Measurements from ENCODE around the gene MRPL58. TPM values are rescaled to one million over a fixed set of nuclear protein-coding genes. Genes with fewer than 3 reads are reported as not detected.
"Not testable (repeated sequence)": the region's sequence is repeated elsewhere in the genome, so short reads cannot be mapped to it uniquely, and the experiment has no call there.

Gene MRPL58
- total and polyA plus RNA-seq, 7 donors: 50.4 to 80.6 (median 64.1) TPM

GRCh38 chr17:75034236-75034908, 21.9 kb downstream of the MRPL58 start:
- TF ChIP-seq, protein P1, sequence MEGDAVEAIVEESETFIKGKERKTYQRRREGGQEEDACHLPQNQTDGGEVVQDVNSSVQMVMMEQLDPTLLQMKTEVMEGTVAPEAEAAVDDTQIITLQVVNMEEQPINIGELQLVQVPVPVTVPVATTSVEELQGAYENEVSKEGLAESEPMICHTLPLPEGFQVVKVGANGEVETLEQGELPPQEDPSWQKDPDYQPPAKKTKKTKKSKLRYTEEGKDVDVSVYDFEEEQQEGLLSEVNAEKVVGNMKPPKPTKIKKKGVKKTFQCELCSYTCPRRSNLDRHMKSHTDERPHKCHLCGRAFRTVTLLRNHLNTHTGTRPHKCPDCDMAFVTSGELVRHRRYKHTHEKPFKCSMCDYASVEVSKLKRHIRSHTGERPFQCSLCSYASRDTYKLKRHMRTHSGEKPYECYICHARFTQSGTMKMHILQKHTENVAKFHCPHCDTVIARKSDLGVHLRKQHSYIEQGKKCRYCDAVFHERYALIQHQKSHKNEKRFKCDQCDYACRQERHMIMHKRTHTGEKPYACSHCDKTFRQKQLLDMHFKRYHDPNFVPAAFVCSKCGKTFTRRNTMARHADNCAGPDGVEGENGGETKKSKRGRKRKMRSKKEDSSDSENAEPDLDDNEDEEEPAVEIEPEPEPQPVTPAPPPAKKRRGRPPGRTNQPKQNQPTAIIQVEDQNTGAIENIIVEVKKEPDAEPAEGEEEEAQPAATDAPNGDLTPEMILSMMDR (IDR thresholded peaks at IDR 0.05): no peak
- no peaks in the 10 kb centered on the region for H3K9me3 ChIP-seq
- peaks cover 30% of the 10 kb centered on the region for H3K4me1 ChIP-seq
- peak; percentile 86 to 90 for DNase-seq
- intact Hi-C loops (cut with DNase I): no loop called here
- H3K27ac ChIP-seq: peak overlapping the region; percentile 87
- WGBS, 3 donors: 0 to 1% (median 1%) methylated on average over 43 of the region's 43 CpGs
- ATAC-seq: peak; percentile 82 to 85 (median 83)
- no peaks in the 10 kb centered on the region for H3K27me3 ChIP-seq (ENCODE audit: insufficient read depth in 3 of 3, low read length in 2 of 3)
- peaks cover 0 to 25% of the 10 kb centered on the region in 2 donors for H3K36me3 ChIP-seq (ENCODE audit: insufficient read depth in 1 of 2, low read depth in 1 of 2)
- H3K4me3 ChIP-seq: peak overlapping the region; percentile 78

DNA sequence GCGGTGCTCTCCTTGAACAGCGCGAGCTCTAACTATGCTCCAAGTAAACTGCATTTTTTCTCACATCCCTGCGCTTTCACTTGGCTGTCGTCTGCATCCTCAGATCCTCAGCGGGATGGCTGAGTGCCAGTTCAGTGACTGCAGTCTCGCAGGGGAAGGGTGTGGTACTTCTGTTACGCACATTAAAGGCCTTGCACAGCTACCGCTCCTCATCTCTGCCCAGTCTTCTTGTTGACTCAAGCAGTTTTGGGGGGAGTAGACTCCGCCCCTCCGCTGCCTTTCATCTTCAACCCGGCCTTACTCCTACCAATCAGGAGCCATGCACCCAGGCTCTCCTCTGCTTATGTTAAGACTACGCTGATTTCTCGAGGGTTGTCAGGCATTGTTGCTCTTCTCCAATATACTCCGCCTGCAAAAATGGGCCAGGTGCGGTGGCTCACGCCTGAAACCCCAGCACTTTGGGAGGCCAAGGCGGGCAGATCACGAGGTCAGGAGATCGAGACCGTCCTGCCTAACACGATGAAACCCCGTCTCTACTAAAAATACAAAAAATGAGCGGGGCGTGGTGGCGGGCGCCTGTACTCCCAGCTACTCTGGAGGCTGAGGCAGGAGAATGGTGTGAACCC, 24.3 kb downstream of the MRPL58 start:
- TF ChIP-seq, protein P1 (IDR thresholded peaks at IDR 0.05): no peak
- Histone ChIP-seq H3K4me3 (peak overlapping the region; percentile 40), H3K27me3 (ENCODE audit: insufficient read depth in 3 of 3, low read length in 2 of 3) (no peaks in the 10 kb centered on the region), H3K4me1 (peaks cover 30% of the 10 kb centered on the region), H3K36me3 (ENCODE audit: insufficient read depth in 1 of 2, low read depth in 1 of 2) (peaks cover 5 to 48% of the 10 kb centered on the region in 2 donors), H3K9me3 (no peaks in the 10 kb centered on the region), H3K27ac (peak overlapping the region; percentile 87)
- DNase-seq: peak; percentile 90 to 93
- peak in 1 of 4 donors; percentile 7 for ATAC-seq
- WGBS, 3 donors: 61 to 65% (median 64%) methylated on average over 27 of the region's 27 CpGs
- intact Hi-C loops (cut with DNase I): no loop called here

GRCh38 chr17:75039238-75039637, 26.8 kb downstream of the MRPL58 start:
- Histone ChIP-seq H3K27ac (no peak overlapping the region), H3K36me3 (ENCODE audit: insufficient read depth in 1 of 2, low read depth in 1 of 2) (peaks cover 8 to 56% of the 10 kb centered on the region in 2 donors), H3K9me3 (no peaks in the 10 kb centered on the region), H3K4me3 (no peak overlapping the region), H3K4me1 (peaks cover 16% of the 10 kb centered on the region), H3K27me3 (ENCODE audit: insufficient read depth in 3 of 3, low read length in 2 of 3) (no peaks in the 10 kb centered on the region)
- intact Hi-C loops (cut with DNase I): no loop called here
- 89 to 95% (median 94%) methylated on average over 5 of the region's 5 CpGs for WGBS, 3 donors
- TF ChIP-seq, protein P1 (IDR thresholded peaks at IDR 0.05): no peak
- no peak for DNase-seq
- ATAC-seq: no peak

GRCh38 chr17:75041656-75042280, 29.3 kb downstream of the MRPL58 start:
- Histone ChIP-seq H3K27ac (no peak overlapping the region), H3K27me3 (ENCODE audit: insufficient read depth in 3 of 3, low read length in 2 of 3) (no peaks in the 10 kb centered on the region), H3K4me3 (no peak overlapping the region), H3K9me3 (no peaks in the 10 kb centered on the region), H3K36me3 (ENCODE audit: insufficient read depth in 1 of 2, low read depth in 1 of 2) (peaks cover 8 to 52% of the 10 kb centered on the region in 2 donors), H3K4me1 (peaks cover 8% of the 10 kb centered on the region)
- intact Hi-C loops (cut with DNase I): no loop called here
- TF ChIP-seq, protein P1 (IDR thresholded peaks at IDR 0.05): no peak
- 76 to 85% (median 82%) methylated on average over 12 of the region's 12 CpGs for WGBS, 3 donors
- DNase-seq (no peak), ATAC-seq (no peak)

GRCh38 chr17:75043789-75044188, 31.3 kb downstream of the MRPL58 start:
- intact Hi-C loops (cut with DNase I); H3K27ac ChIP-seq; ATAC-seq; H3K9me3 ChIP-seq; H3K27me3 ChIP-seq (ENCODE audit: insufficient read depth in 3 of 3, low read length in 2 of 3); DNase-seq; H3K4me3 ChIP-seq: not testable (repeated sequence)
- Histone ChIP-seq H3K4me1 (peaks cover 15% of the 10 kb centered on the region), H3K36me3 (ENCODE audit: insufficient read depth in 1 of 2, low read depth in 1 of 2) (peaks cover 8 to 37% of the 10 kb centered on the region in 2 donors)
- WGBS, 3 donors: 51 to 55% (median 54%) methylated on average over 5 of the region's 5 CpGs
